ENCODE data around the gene SLC9A8. TPM values are rescaled to one million over a fixed set of nuclear protein-coding genes. Genes with fewer than 3 reads are reported as not detected.

Gene SLC9A8
- total and polyA plus RNA-seq, 9 of the 15 experiments (the other 6 are each of a cell fraction or from before 2014, with no cell fraction given), result 0.56 to 9.7 (median 5.0) TPM

GRCh38 chr20:49812507-49813304 is at the start of gene SLC9A8 (continued):
- TF ChIP-seq, protein P1, sequence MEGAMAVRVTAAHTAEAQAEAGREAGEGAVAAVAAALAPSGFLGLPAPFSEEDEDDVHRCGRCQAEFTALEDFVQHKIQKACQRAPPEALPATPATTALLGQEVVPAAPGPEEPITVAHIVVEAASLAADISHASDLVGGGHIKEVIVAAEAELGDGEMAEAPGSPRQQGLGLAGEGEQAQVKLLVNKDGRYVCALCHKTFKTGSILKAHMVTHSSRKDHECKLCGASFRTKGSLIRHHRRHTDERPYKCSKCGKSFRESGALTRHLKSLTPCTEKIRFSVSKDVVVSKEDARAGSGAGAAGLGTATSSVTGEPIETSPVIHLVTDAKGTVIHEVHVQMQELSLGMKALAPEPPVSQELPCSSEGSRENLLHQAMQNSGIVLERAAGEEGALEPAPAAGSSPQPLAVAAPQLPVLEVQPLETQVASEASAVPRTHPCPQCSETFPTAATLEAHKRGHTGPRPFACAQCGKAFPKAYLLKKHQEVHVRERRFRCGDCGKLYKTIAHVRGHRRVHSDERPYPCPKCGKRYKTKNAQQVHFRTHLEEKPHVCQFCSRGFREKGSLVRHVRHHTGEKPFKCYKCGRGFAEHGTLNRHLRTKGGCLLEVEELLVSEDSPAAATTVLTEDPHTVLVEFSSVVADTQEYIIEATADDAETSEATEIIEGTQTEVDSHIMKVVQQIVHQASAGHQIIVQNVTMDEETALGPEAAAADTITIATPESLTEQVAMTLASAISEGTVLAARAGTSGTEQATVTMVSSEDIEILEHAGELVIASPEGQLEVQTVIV (CRISPR knock-in tag; IDR thresholded peaks at IDR 0.05; ENCODE audit: borderline replicate concordance), result no peak
- no peak for TF ChIP-seq ZKSCAN8 (CRISPR knock-in tag; IDR thresholded peaks at IDR 0.05)
- no peak for TF ChIP-seq ASH1L (IDR thresholded peaks at IDR 0.05; ENCODE audit: borderline replicate concordance, low read depth, partially characterized antibody)
- TF ChIP-seq FOSL1 (tag; conservative IDR thresholded peaks at IDR 0.05), result peak; percentile 94
- TF ChIP-seq ZNF57 (CRISPR knock-in tag; IDR thresholded peaks at IDR 0.05), result no peak
- TF ChIP-seq, protein P2, sequence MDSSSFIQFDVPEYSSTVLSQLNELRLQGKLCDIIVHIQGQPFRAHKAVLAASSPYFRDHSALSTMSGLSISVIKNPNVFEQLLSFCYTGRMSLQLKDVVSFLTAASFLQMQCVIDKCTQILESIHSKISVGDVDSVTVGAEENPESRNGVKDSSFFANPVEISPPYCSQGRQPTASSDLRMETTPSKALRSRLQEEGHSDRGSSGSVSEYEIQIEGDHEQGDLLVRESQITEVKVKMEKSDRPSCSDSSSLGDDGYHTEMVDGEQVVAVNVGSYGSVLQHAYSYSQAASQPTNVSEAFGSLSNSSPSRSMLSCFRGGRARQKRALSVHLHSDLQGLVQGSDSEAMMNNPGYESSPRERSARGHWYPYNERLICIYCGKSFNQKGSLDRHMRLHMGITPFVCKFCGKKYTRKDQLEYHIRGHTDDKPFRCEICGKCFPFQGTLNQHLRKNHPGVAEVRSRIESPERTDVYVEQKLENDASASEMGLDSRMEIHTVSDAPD (CRISPR knock-in tag; IDR thresholded peaks at IDR 0.05), result no peak
- no peak for TF ChIP-seq POLR2AphosphoS2 (IDR thresholded peaks at IDR 0.05; ENCODE audit: low read length)
- TF ChIP-seq GATAD2B (IDR thresholded peaks at IDR 0.05; ENCODE audit: borderline replicate concordance), result peak; percentile 64; the same call in 1 of the 2 replicates
- peak; percentile 57 for TF ChIP-seq POLR2H (tag; IDR thresholded peaks at IDR 0.05; ENCODE audit: low read depth)
- TF ChIP-seq SIN3B (IDR thresholded peaks at IDR 0.05; ENCODE audit: low read depth), result no peak
- TF ChIP-seq ZNF445 (CRISPR knock-in tag; IDR thresholded peaks at IDR 0.05; ENCODE audit: low read depth), result no peak
- TF ChIP-seq PRPF4 (IDR thresholded peaks at IDR 0.05; ENCODE audit: insufficient read depth, low read depth, low read length, poor library complexity, severe bottlenecking), result no peak
- no peak for TF ChIP-seq DMBX1 (CRISPR knock-in tag; IDR thresholded peaks at IDR 0.05; ENCODE audit: borderline replicate concordance)
- no peak for TF ChIP-seq FOXK1 (CRISPR knock-in tag; IDR thresholded peaks at IDR 0.05; ENCODE audit: borderline replicate concordance)
- TF ChIP-seq GTF2E2 (tag; IDR thresholded peaks at IDR 0.05), result no peak
- TF ChIP-seq TCF15 (CRISPR knock-in tag; IDR thresholded peaks at IDR 0.05), result no peak
- TF ChIP-seq, protein P3, sequence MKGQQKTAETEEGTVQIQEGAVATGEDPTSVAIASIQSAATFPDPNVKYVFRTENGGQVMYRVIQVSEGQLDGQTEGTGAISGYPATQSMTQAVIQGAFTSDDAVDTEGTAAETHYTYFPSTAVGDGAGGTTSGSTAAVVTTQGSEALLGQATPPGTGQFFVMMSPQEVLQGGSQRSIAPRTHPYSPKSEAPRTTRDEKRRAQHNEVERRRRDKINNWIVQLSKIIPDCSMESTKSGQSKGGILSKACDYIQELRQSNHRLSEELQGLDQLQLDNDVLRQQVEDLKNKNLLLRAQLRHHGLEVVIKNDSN (CRISPR knock-in tag; IDR thresholded peaks at IDR 0.05), result peak; percentile 78
- no peak for TF ChIP-seq PTBP1 (IDR thresholded peaks at IDR 0.05; ENCODE audit: low read depth, low read length)
- TF ChIP-seq ZNF408 (CRISPR knock-in tag; IDR thresholded peaks at IDR 0.05; ENCODE audit: low read depth), result no peak
- no peak for TF ChIP-seq TAF15 (IDR thresholded peaks at IDR 0.05; ENCODE audit: low read depth, low read length)
- 0 out of 2 replicates have a peak, but pooled peaks have one; percentile 43 for TF ChIP-seq CREB1 (IDR thresholded peaks at IDR 0.05)
- TF ChIP-seq CREB1 (CRISPR knock-in tag; IDR thresholded peaks at IDR 0.05), result no peak
- no peak for TF ChIP-seq NCOA2 (IDR thresholded peaks at IDR 0.05; ENCODE audit: partially characterized antibody in 2 of 2)
- peak; percentile 72 for TF ChIP-seq RBM25 (IDR thresholded peaks at IDR 0.05; ENCODE audit: low read depth, low read length, severe bottlenecking)

Measured in K562 (cell line).